Activated T-cell treated with anti-CD3 and anti-CD28 coated beads, Interleukin-2, amount 50 U/mL, for 72 hours (primary cell): ENCODE measurements around the gene NDUFV2. TPM values are rescaled to one million over a fixed set of nuclear protein-coding genes. Genes with fewer than 3 reads are reported as not detected.

Experiments used
- ATAC-seq, 2 donors: fragments of 150-1000 bp; cut with Tn5 transposase; replicated peaks in 1 of 2; 2 replicates each; pipeline ENCODE4 v1.10.0; 2021; ENCODE audit warnings: moderate library complexity in 2 of 2, mild to moderate bottlenecking in 1 of 2
- DNase-seq, 2 donors: peaks; one replicate each; pipeline ENCODE4 v3.0.0; 2021 to 2022; ENCODE audit warnings: mixed read lengths in 1 of 2
- H3K27ac Mint-ChIP-seq: one replicate; pipeline ENCODE4 v1.8.0; 2022; ENCODE audit warnings: mild to moderate bottlenecking, moderate library complexity, mixed read lengths
- H3K27me3 Mint-ChIP-seq: one replicate; pipeline ENCODE4 v1.8.0; 2022; ENCODE audit warnings: low read depth, mixed read lengths
- H3K36me3 Mint-ChIP-seq, 2 donors: one replicate each; pipeline ENCODE4 v1.8.0; 2022; ENCODE audit warnings: mixed read lengths in 2 of 2, mild to moderate bottlenecking in 1 of 2; ENCODE audit not compliant: insufficient read depth in 2 of 2
- H3K4me1 Mint-ChIP-seq: one replicate; pipeline ENCODE4 v1.8.0; 2022; ENCODE audit warnings: low read depth, mixed read lengths
- H3K4me3 Mint-ChIP-seq, 2 donors: one replicate each; pipeline ENCODE4 v1.8.0; 2022; ENCODE audit warnings: mild to moderate bottlenecking in 2 of 2, mixed read lengths in 2 of 2, moderate library complexity in 2 of 2
- H3K9me3 Mint-ChIP-seq, 2 donors: one replicate each; pipeline ENCODE4 v1.8.0; 2022; ENCODE audit warnings: mixed read lengths in 2 of 2
- total RNA-seq, 2 donors: library from RNA; stranded (reverse); gene quantifications; one replicate each; pipeline ENCODE4 v1.2.3, GENCODE V29; 2022

NDUFV2 gene
- total RNA-seq, 2 donors from 2014 or later, result 394 to 497 TPM

DNA sequence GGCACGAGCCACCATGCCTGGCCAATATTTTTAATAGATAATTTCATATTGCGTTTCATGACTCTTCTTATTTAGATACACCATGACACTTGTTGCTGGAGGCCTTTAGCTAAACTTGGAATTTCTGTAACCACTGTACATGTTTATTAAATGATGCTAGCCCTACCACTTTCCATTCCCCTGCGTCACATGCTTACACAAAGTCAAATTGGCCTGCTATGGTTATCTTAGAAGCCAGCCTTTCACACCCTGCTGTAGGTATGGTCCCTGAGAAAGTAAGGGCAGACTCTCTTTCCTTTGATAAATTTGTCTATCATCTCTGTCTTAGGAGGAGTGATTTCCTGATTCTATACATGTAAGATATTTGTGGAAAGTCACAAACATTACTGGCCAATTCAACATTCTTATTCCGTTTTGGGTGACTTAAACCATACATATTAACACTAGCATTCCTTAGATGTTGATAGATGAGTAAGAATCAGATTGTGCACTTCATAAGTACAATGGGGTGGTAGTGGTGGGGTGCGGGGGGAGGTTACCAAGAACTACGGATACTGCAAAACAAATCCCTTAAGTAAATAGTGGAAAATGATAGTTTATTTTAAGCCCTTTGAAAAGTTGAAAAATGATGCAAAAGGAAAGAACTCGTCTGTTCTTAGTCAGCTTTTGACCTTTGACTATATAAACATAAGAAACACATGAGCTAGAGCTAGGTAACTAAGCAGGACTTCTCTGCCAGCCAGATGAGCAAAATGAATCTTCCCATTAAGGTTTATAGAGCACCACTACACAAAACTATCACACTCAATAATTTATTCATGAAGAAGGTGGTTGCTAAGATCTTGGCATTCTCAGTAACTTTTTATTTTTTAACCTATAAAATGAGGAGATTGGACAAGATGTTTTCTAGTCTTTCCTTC lies 7.9 kb upstream of the NDUFV2 start:
- peak overlapping the region; percentile 96 for H3K27ac Mint-ChIP-seq
- peaks cover 2% of the 10 kb centered on the region in 2 donors for H3K9me3 Mint-ChIP-seq
- H3K4me1 Mint-ChIP-seq, result peaks cover 79% of the 10 kb centered on the region
- ATAC-seq (peak; percentile 60 to 61), DNase-seq (peak; percentile 77 to 84)
- H3K36me3 Mint-ChIP-seq, result peaks cover 15 to 20% of the 10 kb centered on the region in 2 donors
- no peaks in the 10 kb centered on the region for H3K27me3 Mint-ChIP-seq
- H3K4me3 Mint-ChIP-seq, result peak overlapping the region; percentile 60 to 88

DNA sequence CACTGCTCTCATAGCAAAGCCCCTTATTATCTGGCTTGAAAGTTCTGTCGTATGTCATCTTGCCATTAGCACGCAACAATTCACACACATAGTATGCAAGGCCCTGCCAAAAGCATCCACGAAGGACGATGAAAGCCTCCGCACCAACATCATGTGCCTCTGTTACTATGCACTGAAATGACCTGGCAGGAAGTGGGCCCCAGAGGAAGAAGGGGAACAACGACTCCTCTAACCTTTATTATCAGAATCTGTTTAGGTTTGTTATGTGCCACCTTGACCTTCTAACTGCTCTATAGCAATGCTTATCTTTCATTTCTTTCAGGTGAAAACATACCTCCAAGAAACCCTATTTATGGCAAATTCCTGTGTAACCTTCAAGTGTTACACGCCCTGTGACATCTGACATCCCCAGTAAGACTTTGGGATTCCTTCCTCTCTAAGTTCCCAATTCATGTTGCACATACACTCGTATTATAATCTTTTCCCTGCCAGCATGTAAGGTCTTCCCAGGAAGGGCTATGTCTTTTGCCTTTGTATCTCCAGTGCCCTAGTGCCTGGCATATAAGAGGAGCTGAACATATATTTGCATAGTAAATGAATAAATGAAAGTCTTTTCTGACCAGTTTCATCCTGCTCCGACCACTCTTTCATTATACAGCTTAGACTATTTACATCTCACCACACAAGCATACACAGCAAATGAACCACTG lies 7.0 kb upstream of the NDUFV2 start:
- DNase-seq (peak; percentile 79 to 86), ATAC-seq (peak; percentile 66)
- Mint-ChIP-seq H3K27ac (peak overlapping the region; percentile 96), H3K27me3 (no peaks in the 10 kb centered on the region), H3K4me1 (peaks cover 72% of the 10 kb centered on the region), H3K4me3 (peak overlapping the region; percentile 60 to 88), H3K9me3 (peaks cover 2% of the 10 kb centered on the region in 2 donors), H3K36me3 (peaks cover 11 to 14% of the 10 kb centered on the region in 2 donors)

DNA sequence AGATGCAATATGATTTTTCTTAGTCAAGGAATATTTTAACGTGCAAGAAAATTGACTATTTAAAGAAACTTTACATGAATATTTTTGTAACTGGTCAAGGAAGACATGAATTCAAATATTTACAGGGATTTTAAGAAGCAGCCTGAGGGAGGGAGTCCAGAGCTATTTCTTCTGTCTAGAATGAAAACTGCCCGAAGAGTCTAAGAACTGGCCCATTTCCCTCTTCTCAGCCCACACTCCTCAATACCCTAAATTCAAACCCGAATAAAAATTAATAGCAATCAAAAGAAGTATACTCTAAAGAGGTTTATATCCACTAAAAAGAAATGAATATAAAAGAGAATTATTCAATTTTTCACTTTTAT lies 6.5 kb upstream of the NDUFV2 start:
- H3K4me1 Mint-ChIP-seq, result peaks cover 71% of the 10 kb centered on the region
- peak overlapping the region; percentile 60 to 88 for H3K4me3 Mint-ChIP-seq
- ATAC-seq (no peak), DNase-seq (no peak)
- peaks cover 2% of the 10 kb centered on the region in 2 donors for H3K9me3 Mint-ChIP-seq
- peaks cover 6 to 11% of the 10 kb centered on the region in 2 donors for H3K36me3 Mint-ChIP-seq
- no peaks in the 10 kb centered on the region for H3K27me3 Mint-ChIP-seq
- peak overlapping the region; percentile 96 for H3K27ac Mint-ChIP-seq

DNA sequence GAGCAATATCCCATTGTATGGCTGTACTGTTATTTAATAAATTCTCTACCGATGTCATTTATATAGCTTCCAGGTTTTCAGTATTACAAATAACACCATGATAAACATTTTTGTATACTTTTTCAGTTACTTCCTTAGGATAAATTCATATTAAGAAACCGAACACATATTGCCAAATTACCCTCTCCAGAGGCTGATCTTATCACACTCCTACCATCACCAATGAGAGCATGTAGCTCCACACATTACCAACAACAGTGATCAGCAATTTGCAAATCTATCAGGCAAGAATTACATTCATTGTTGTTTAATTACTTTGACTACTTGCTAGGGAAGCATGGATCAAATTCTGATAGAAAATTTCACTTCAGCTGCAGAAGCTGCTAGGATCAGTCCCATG lies 5.8 kb upstream of the NDUFV2 start:
- Mint-ChIP-seq H3K27me3 (no peaks in the 10 kb centered on the region), H3K4me3 (peak overlapping the region; percentile 12 to 89), H3K36me3 (peaks cover 2 to 8% of the 10 kb centered on the region in 2 donors), H3K27ac (peak overlapping the region; percentile 98), H3K4me1 (peaks cover 70% of the 10 kb centered on the region), H3K9me3 (peaks cover 0 to 2% of the 10 kb centered on the region in 2 donors)
- DNase-seq (no peak), ATAC-seq (no peak)

DNA sequence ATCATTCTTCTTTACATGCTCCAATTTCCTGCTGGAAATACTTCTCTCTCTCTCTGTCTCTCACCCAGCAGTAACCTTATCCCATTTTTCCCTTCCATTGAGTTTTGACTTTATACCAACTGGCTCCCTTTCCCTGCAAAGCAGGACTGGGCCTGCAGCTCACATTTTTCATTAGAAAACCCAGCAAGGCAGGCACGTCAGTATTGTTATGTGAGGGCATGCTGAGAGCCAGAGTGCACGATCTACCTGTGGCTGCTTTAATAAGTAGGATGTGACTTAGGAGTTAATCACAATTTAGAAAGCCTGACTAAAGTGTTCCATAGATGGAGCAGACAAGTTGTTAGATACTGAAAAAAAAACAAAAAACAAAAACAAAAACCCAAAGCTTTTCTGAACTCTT lies 5.2 kb upstream of the NDUFV2 start:
- Mint-ChIP-seq H3K27me3 (no peaks in the 10 kb centered on the region), H3K36me3 (peaks cover 3 to 9% of the 10 kb centered on the region in 2 donors), H3K4me3 (peak overlapping the region; percentile 80 to 89), H3K27ac (peak overlapping the region; percentile 98), H3K9me3 (peaks cover 0 to 2% of the 10 kb centered on the region in 2 donors), H3K4me1 (peaks cover 63% of the 10 kb centered on the region)
- no peak for DNase-seq
- peak in 1 of 2 donors; percentile 2 for ATAC-seq

DNA sequence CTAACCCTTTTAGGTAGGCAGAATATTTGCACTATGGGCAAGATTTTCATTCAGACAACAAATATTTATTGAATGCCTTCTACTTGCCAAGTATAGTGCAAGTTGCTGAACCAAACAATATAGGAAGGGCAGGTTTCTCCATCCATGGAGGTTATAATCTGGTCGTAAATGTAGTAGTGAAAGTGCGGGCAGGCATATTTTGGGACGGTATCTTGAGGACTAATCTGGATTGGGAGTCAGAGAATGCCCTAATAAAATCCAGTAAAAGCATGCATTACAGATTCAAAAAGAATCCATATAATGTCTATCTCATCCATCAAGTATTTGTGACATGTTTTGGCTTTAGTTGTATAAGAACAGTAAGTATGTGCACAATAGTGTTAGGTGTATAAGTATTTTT lies 1.7 kb upstream of the NDUFV2 start:
- DNase-seq, result no peak
- Mint-ChIP-seq H3K36me3 (peaks cover 24 to 33% of the 10 kb centered on the region in 2 donors), H3K4me3 (peak overlapping the region; percentile 41 to 80), H3K9me3 (no peaks in the 10 kb centered on the region), H3K27me3 (no peaks in the 10 kb centered on the region), H3K4me1 (peaks cover 51% of the 10 kb centered on the region), H3K27ac (peak overlapping the region; percentile 67)
- ATAC-seq, result no peak

DNA sequence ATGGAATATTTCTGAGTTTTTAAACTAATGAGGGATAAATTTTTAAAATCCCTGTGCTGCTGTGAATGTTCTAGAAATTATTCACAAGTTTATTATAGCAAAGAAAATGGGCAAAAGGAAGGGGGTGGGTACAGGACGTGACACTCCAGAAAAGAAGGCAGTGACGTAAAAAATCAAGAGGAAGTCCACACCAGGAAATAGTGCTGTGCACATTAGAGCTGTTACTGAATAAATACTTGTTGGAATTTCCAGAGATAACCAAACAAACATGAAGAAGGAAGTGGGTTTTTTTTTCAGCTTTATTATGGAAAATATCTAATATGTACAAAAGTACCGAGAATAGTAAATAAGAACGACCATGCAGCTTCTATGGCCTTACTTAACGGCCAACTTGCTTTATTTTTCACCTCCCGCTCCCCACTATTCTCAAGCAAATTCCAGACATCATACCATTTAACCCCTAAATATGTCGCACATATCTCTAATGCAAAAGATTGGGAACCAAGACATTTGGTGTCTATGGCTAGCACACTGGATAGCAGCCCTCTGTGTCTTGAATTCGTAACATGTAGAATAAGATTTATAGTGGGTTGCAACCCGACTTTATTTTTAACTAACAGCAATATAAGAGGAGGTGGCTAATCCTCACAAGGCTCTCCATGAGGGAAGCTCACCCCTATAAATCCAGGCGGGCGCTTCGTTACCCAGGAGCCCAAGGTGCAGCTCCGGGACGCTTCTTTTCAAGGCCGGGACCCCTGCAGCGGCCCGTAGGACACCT lies 580 bp upstream of the NDUFV2 start:
- Mint-ChIP-seq H3K4me1 (peaks cover 52% of the 10 kb centered on the region), H3K27me3 (no peaks in the 10 kb centered on the region), H3K27ac (peak overlapping the region; percentile 97), H3K4me3 (peak overlapping the region; percentile 96 to 100), H3K9me3 (no peaks in the 10 kb centered on the region), H3K36me3 (peaks cover 30 to 41% of the 10 kb centered on the region in 2 donors)
- ATAC-seq, result peak in 1 of 2 donors; percentile 27
- no peak for DNase-seq

DNA sequence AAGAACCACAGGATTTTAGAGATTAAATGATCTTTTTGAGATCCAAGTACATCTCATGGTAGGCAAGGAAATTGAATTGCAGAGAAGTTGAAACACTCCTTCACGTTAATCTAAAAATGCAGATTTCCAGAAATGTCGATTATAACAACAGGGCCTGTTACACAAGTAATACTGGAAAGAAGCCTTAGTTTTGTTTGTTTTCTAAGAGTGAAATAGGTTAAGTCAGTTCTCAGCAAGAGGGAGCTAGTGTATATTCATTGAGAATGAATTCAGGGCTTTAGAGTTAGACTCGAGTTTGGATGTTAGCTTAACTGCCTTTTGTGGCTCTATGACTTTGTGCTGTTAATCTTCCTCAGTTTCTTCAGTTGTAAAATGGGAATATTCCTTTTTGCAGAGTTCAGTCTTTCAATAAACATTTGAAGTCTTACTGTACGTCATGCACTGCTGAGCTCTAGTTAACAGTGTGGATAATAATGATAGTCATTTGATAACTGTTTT lies 926 bp downstream of the NDUFV2 start:
- H3K4me3 Mint-ChIP-seq, result peak overlapping the region; percentile 96 to 100

DNA sequence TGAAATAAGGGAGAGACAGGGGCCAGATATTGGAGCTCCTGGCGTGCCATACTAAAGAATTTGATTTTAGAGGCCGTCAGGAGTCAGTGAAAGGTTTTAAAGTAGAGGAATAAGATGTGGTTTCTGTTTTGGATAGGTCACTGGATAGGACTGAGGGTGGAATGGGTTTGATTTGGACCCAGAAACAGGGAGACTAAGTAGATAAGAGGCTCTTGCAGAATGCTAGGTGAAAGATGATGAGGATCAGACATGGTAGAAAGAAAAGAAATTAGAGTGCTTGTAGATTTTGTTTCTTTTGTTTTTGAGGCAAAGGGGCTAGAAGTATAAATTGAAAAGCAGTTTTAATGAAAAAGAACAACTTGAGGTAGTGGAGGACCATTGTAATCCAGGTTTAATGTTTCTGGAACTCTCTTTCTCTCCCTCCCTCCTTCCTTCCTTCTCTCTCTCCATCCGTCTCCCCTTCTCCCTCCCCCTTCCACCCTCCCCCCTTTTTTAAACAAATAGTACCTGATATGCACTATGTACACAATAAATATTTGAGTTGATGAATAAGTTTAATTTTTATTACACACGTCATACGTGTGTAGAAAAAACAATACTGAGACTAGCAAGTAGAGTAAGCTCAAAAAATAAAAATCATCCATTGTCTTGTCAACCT lies 1.9 kb downstream of the NDUFV2 start:
- no peaks in the 10 kb centered on the region for H3K27me3 Mint-ChIP-seq
- ATAC-seq (no peak), DNase-seq (no peak)
- H3K9me3 Mint-ChIP-seq, result no peaks in the 10 kb centered on the region
- H3K4me3 Mint-ChIP-seq, result peak overlapping the region; percentile 96 to 100
- H3K27ac Mint-ChIP-seq, result peak overlapping the region; percentile 100
- H3K36me3 Mint-ChIP-seq, result peaks cover 41 to 56% of the 10 kb centered on the region in 2 donors
- H3K4me1 Mint-ChIP-seq, result peaks cover 68% of the 10 kb centered on the region

More for the DNA sequence above, 926 bp downstream of the NDUFV2 start:
- peak overlapping the region; percentile 100 for H3K27ac Mint-ChIP-seq
- DNase-seq, result no peak
- ATAC-seq, result no peak
- H3K36me3 Mint-ChIP-seq, result peaks cover 36 to 52% of the 10 kb centered on the region in 2 donors
- no peaks in the 10 kb centered on the region for H3K9me3 Mint-ChIP-seq
- H3K27me3 Mint-ChIP-seq, result no peaks in the 10 kb centered on the region
- H3K4me1 Mint-ChIP-seq, result peaks cover 59% of the 10 kb centered on the region

DNA sequence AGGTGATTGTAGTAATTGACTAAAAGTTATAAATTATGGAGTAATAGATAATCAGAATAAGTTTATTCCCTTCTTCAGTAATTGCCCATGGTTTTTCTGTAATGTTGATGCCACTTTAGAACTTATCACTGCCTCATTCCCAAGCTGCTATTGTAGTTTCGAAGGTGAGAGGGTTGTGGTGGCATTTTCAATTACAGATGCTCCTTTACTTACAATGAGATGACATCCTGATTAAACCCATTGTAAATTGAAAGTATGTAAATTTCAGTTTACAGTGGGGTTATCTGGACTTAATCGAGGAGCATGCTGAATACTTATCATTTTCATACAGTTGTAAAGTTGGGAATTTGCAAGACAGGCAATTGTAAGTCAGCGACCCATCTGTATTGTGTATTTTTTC lies 2.9 kb downstream of the NDUFV2 start:
- ATAC-seq (no peak), DNase-seq (no peak)
- Mint-ChIP-seq H3K4me1 (peaks cover 77% of the 10 kb centered on the region), H3K36me3 (peaks cover 41 to 61% of the 10 kb centered on the region in 2 donors), H3K4me3 (peak overlapping the region; percentile 96 to 100), H3K27ac (peak overlapping the region; percentile 100), H3K9me3 (no peaks in the 10 kb centered on the region), H3K27me3 (no peaks in the 10 kb centered on the region)

DNA sequence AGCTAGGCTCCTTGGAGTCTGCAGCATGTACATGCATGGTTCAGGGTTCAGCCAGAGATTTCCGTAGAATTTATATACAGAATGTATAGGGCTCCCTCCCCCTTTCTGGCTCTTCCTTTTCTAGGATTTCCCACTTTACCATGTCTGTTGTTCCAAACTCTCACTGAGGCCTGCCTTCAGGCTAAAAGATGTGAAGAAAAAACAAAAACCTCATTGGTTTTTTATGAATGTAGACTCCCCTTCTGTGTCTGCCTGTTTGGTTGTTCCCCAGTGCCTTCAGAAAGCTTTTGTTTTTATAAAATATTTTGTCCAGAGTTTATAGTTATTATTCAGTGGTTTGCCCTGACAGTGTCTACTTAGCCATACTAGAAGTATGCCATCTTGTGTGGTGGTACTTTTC lies 3.6 kb downstream of the NDUFV2 start:
- Mint-ChIP-seq H3K4me1 (peaks cover 79% of the 10 kb centered on the region), H3K9me3 (no peaks in the 10 kb centered on the region), H3K36me3 (peaks cover 41 to 62% of the 10 kb centered on the region in 2 donors), H3K27me3 (no peaks in the 10 kb centered on the region), H3K4me3 (peak overlapping the region; percentile 96 to 100), H3K27ac (peak overlapping the region; percentile 100)
- DNase-seq, result no peak
- no peak for ATAC-seq
